Left hindlimb (tissue), 1 donor: ENCODE data around the gene SHC2.

Source experiments
- DNase-seq: peaks from one replicate; pipeline ENCODE4 v3.0.0-alpha.2; 2018

The SHC2 gene, protein sequence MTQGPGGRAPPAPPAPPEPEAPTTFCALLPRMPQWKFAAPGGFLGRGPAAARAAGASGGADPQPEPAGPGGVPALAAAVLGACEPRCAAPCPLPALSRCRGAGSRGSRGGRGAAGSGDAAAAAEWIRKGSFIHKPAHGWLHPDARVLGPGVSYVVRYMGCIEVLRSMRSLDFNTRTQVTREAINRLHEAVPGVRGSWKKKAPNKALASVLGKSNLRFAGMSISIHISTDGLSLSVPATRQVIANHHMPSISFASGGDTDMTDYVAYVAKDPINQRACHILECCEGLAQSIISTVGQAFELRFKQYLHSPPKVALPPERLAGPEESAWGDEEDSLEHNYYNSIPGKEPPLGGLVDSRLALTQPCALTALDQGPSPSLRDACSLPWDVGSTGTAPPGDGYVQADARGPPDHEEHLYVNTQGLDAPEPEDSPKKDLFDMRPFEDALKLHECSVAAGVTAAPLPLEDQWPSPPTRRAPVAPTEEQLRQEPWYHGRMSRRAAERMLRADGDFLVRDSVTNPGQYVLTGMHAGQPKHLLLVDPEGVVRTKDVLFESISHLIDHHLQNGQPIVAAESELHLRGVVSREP

DNA sequence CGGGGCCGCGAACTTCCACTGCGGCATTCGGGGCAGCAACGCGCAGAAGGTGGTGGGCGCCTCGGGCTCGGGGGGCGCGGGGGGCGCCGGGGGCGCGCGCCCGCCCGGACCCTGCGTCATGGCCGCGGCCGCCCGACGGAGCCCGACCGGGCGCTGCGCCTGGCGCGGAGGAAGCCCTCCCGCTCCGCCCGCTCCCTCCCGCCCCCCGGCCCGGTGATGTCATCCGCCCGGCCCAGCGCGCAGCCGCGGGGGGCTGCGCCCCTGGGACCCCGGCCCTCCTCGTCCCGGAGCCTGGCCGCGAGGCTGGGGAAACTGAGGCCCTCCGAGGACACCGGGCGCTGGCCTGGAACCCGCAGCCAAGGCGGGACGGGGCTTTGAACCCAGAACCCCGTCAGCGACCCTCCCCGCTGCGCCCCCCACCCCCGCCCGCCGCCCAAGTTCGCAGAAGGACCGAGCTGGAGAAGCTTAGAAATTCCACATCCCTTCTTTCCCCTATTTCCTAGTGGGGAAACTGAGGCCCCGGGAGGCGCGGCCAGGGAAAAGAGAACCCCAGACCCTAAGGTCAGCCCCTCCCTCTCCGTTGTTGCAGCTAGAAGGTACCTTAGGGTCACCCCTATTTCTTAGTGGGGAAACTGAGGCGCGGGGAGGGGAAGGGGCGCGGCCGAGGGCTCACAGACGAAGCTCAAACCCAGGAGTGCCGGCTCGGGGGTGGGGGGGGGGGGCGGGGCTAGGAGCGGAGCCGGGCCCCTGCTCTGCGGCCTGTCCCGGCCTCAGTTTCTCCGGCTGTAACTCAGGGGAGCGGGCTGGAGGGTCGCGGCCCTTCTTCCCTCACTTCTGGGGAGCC lies at the start of gene SHC2:
Gene SHC2 (minus strand): TSS at position 157 of the 844 bp plus-strand sequence. CDS start 37 bp downstream, at position 120.
- peak; percentile 64 for DNase-seq

DNA sequence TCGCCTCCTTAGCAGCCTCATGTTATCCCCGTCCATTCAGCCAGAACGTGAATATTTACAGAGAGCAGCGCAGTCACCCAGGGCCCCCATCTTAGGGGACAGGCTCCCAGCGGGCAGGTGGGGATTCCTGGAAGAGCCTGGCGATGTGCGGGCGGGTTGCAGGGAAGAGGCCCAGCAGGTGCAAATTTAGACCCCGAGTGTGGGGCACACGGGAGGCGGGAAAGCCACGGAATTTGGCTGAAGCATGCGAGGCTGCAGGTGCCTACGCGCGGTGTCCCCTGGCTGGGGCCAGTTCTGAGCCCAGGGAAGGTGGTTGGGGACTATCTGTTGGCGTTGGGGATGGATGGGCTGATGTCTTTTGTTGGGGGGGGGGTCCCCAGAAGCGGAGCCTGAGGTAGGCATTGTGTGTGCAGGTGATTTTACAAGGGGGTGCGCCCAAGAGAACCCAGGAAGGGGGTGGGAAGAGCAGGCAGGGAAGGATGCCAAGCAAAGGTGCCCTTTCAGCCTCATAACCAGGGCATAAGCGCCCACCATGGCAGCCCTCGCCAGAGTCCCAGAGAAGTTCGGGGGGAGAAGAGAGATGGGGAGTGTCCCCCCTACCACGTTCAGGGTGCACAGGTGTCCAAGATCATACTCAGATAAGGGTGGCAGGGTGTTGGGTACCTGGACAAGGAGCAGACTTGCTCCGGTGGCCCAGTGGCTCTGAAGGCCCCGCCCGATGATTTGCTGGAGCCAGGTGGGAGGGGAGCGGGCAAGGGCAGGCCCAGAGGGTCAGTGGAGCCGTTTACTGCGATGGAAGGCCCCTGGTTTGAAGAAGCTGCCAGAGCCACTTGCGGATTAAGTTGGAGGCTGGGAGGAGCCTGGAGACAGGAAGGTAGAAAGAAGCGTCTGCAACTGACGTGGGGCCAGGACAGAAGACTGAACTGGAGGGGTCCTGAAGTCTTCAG lies 47.6 kb upstream of the SHC2 start:
- DNase-seq, result peak; percentile 40

DNA sequence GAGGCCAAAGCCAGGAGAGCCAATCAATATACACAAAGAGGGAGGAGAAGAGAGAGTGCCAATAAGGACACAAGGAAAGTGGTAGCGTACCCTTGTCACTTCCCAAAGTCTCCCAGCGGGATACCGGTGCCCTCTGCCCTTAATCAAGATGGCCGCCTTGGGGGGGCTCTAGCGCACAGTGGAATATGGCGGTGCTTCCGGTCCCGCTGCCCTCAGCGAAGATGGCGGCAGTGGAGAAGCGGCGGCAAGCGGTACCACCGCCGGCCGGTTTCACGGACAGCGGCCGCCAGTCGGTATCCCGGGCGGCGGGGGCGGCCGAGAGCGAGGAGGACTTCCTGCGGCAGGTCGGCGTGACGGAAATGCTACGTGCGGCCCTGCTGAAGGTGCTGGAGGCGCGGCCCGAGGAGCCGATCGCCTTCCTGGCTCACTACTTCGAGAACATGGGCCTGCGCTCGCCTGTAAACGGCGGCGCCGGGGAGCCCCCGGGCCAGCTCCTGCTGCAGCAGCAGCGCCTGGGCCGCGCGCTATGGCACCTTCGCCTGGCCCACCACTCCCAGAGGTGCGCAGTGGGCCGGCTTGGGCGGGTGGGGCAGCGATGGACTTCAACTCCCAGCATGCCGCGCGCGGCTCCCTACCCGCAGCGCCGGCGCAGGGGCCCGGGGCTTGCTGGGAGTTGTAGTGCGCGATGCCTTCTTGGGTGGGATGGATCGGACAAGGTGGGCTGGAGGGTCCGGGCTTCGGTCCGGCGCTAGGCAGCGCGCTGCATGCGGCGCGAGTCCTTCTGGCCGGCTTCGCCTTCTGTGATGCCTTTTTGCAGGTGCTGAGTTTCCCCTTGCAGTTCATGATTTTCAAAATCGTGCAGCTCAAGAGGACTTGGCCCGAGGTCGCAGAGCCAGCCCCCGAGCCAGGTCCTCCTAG lies 46.7 kb upstream of the SHC2 start, which contains the start of gene TPGS1:
Gene TPGS1 (plus strand): TSS at position 212 of the 918 bp plus-strand sequence. CDS start 10 bp downstream, at position 222.
- DNase-seq, result peak; percentile 81

DNA sequence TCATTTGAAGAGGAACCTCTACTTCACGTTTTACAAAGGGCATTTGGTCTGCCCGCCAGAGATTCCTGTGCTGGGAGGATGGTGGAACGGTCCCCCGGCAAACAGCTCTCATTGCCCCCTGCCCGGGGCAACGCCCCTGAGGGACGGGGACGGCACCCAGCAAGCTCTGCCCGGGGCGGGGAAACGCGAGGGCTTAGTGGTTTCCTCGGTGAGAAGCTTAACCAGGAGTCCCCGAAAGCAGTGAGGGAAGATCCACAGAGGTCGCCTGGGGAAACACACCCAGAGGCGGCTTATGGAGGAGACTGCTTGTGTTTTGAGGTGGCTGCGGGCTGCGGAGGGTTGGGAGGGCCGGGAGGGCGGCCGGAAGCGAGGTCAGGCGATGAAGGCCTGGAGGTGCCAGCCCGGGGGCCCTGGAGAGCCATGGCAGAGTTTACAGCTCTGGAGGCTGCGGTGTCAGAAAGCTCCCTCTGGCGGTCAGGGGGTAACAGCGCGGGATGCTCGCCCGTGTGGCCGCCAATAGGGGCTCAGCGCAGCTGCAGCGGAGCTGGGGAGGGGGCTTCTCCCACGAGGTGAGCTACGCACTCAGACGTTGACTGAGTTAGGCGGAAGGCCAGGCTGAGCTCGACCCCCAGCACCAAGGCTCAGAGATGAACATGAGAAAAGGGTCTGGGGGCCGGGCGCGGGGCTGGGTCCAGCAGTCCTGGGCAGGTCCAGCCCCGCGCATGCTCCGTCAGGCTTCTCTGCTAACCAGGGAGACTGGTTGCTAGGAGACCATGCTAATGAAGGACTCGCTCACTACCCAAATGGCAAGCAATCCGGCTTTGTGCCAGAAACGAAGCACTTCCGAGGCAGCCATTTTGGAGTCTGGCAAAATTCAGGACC lies 45.8 kb upstream of the SHC2 start:
- peak; percentile 98 for DNase-seq

DNA sequence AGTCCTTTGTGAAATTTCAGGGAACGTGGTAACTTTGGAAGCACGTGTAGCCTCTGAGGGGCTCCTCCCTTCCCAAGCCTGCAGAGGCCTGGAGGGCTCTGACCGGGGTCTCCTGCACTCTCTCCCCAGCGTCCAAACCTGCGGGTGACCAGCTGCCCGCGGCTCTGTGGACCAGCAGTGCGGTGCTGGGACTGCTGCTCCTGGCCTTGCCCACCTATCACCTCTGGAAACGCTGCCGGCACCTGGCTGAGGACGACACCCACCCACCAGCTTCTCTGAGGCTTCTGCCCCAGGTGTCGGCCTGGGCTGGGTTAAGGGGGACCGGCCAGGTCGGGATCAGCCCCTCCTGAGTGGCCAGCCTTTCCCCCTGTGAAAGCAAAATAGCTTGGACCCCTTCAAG lies 43.8 kb upstream of the SHC2 start:
- no peak for DNase-seq

DNA sequence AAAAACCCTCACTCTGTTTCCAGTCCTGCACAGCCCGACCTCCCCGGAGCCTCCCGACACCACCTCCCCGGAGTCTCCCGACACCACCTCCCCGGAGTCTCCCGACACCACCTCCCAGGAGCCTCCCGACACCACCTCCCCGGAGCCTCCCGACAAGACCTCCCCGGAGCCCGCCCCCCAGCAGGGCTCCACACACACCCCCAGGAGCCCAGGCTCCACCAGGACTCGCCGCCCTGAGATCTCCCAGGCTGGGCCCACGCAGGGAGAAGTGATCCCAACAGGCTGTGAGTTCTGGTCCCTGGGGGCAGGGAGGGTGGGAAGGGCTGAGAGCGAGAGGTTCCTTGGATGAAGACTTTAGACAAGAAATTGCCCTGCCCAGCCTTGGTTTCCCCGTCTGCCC lies 40.8 kb upstream of the SHC2 start:
- peak; percentile 22 for DNase-seq

DNA sequence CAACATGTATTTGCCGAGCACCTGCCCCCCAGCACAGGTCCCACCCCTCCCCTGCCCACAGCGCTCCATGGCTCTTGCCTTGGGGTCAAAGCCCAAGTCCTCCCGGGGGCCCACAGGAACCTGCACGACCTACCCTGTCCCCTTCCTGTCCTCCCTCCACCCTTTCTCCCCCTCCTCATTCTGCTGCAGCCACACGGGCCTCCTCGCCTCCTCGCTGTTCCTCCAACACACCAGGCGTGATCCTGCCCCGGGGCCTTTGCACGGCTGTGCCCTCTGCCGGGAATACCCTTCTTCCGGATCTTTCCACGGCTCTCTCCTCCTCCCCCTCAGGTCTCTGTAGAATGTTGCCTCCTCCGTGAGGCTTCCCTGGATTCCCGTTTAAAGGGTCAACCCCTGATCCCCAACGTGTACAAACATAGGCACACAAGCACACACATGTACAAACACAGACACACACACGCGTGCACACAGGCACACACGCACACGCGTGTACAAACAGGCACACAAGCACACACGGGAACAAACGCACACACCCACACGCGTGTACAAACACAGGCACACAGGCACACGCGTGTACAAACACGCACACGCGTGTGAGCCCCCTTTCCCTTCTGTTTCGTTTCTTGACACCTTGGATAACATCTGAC lies 38.3 kb upstream of the SHC2 start:
- DNase-seq, result peak; percentile 27

DNA sequence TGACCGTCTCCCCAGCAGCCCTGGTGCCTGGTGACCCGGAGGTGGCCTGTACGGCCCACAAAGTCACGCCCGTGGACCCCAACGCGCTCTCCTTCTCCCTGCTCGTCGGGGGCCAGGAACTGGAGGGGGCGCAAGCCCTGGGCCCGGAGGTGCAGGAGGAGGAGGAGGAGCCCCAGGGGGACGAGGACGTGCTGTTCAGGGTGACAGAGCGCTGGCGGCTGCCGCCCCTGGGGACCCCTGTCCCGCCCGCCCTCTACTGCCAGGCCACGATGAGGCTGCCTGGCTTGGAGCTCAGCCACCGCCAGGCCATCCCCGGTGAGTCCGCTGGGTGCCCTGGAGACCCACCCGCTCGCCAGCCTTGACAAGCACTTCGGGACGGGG lies 37.7 kb upstream of the SHC2 start:
- peak; percentile 39 for DNase-seq

DNA sequence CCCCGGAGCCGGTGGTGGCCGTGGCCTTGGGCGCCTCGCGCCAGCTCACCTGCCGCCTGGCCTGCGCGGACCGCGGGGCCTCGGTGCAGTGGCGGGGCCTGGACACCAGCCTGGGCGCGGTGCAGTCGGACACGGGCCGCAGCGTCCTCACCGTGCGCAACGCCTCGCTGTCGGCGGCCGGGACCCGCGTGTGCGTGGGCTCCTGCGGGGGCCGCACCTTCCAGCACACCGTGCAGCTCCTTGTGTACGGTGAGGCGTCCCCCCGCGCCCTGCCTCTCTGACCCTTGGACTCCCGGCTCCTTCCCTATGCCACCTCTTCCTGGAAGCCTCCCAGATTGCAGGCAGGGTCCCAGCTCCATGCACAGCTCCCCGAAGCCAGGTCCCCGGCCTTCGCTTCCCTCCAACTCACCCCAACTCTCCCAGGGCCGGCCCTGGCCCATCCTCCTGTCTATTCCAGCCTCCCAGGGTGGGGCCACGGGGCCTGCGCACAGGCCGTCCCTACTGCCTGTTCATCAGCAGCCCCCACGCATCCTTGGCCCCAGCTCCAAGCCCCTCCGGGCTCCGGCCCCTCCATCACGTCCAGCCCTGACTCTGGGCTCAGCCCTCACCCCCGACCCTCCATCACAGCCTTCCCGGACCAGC lies 37.2 kb upstream of the SHC2 start:
- peak; percentile 26 for DNase-seq

DNA sequence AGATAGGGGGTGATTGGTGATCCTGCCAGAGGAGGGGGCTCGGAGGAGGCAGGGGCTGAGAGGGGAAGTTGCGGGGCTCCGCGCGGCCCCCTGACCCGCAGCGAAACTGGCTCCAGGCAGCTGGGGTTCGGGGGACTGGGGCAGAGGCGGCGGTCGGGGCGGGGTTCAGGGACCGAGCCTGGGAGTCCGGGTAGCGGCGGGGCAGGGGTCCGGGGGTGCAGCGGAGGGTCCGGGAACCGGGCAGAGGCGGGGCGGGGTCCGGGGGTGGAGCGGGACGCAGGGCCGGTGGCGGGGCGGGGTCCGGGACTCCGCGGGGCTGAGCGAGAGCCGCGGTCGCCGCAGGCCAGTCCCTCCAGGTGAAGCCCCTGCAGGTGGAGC lies 36.6 kb upstream of the SHC2 start:
- DNase-seq, result peak; percentile 34

DNA sequence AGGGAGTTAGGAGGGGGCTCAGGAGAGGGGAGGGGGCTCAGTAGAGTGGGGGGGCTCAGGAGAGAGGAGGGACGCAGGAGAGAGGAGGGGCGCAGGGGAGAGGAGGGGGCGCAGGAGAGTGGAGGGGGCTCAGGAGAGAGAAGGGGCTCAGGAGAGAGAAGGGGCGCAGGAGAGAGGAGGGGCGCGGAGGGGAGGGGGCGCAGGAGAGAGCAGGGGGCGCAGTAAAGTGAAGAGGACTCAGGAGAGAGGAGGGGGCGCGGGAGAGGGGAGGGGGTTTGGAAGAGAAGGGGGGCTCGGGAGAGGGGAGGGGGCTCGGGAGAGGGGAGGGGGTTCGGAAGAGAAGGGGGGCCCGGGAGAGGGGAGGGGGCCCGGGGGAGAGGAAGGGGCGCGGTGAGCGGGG lies 36.2 kb upstream of the SHC2 start:
- DNase-seq, result peak; percentile 22

DNA sequence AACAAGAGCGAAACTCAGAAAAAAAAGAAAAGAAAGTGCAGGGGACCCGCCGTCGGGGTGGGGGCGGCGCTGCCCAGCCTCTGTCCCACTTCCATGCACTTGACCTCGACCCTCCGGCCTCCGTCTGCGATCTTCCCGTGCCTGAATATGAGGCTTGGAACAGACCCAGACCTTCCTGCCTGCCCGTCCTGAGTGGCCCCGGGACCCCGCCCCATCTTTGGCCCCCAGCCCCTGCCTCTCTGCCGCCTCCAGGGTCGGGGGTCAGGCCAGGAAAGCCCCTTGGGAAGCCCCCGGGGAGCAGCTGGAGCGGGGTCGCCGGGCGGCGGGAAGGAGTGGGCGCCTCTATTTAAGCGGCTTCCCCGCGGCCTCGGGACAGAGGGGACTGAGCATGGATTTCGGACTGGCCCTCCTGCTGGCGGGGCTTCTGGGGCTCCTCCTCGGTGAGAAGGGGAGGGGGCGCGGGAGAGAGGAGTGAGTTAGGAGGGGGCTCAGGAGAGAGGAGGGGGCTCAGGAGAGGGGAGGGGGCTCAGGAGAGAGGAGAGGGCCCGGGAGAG lies 35.4 kb upstream of the SHC2 start, which contains the start of gene MADCAM1:
Gene MADCAM1 (plus strand): TSS at position 375 of the 554 bp plus-strand sequence. CDS start 14 bp downstream, at position 389.
- peak; percentile 27 for DNase-seq

DNA sequence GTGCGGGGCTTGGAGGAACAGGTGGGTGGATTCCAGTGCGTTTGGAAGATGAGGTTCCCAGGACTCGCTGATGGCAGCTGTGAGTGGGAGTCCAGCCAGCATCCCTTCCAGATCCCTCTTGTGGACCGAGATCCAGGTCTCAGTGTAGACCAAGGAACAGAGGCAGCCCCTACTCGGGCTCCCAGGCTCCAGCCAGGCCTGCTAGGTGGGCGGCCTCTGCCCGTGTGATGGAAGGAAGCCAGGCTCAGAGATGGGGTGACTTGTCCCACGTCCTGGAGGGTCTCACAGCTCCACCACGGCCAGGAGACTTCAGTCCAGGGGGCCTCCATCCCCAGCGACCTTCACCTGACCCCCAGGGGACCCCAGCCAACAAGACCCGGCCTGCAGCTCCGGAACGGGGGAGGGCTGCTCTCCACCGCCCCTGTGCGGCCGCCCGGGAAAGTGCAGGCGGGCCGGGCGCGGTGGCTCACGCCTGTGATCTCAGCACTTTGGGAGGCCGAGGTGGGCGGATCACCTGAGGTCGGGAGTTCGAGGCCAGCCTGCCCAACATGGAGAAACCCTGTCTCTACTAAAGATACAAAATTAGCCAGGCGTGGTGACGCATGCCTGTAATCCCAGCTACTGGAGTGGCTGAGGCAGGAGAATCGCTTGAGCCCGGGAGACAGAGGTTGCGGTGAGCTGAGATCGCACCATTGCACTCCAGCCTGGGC lies 34.7 kb upstream of the SHC2 start:
- DNase-seq, result peak; percentile 64

DNA sequence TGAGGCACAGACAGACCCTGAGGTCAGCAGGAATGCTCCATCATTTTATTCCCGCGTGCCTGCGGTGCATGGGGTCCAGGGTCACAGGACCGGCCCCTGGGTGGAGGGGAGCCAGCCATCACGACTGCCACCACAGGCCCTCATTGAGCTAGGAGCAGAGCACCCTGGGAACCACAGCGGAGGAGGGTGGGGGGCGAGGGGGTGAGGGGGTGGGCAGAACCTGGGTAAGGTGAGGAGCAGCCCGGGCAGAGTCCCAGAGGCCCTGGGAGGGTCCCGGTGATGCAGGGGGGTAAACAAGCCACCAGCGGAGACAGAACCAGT lies 34.2 kb upstream of the SHC2 start:
- no peak for DNase-seq

DNA sequence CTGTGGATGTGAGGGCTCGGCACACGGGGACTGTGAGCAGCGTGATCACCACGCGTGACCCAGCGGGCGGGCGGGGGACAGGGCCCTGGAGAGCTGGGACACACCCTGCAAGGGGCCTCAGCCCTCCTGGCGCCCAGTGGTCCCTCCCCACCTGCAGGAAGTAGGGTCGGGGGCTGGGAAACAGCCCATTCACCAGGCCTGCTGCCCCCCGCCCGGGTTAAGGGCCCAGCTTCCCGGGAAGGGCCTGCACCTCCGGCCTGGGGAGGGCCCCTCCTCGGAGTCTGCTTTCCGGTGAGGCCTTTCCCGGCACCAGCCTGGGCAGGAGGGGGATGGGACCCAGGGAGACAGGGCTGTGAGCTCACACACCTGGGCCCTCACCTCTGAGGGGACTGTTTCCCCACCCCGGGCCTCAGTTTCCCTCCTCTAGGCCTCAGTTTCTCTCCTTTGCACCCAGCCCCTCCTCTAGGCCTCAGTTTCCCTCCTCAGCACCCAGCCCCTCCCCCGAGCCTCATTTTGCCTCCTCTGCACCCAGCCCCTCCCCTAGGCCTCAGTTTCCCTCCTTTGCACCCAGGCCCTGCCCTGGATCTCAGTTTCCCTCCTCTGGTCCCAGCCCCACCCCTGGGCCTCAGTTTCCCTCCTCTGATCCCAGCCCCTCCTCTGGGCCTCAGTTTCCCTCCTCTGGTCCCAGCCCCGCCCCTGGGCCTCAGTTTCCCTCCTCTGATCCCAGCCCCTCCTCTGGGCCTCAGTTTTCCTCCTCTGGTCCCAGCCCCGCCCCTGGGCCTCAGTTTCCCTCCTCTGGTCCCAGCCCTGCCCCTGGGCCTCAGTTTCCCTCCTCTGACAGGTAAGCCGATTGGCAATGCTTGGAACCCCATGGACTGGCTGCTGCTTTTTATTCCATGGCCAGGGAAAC lies 33.6 kb upstream of the SHC2 start:
- peak; percentile 52 for DNase-seq

DNA sequence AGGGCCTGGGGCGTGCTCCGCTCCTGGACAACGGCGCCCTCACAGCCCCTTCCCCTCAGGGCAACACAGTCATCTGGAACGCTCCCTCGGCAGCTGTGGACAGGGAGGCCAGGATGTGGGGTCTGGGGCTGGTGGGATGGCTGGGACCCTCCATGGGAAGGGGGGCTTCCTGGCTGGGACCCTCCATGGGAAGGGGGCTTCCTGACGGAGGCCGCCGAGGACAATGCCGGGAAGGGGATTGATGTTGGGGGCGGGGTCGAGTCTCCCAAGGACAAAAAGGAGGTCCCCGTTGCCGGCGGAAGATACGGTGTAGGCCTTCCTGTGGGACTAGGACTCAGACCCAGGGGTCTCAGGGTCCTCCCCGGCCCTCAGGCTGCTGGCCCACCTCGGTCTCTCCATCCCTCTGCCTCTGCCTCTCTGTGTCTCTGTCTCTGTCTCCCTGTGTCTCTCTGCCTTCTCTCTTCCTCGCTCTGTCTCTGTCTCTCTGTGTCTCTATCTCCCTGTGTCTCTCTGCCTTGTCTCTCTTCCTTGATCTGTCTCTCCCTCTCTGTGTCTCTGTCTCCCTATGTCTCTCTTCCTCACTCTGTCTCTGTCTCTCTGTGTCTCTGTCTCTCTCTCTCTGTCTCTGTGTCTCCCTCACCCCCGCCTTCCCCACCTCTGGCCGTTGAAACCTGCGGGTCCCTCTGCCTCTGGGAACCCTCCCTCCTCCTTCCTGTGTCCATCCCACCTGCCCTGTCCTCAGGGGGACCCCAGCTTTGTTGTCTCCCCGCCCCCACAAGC lies 32.7 kb upstream of the SHC2 start:
- DNase-seq, result peak; percentile 33
